Measurements from ENCODE around the gene ALG12. TPM values are rescaled to one million over a fixed set of nuclear protein-coding genes. Genes with fewer than 3 reads are reported as not detected.

Gene ALG12
- total RNA-seq, 1 experiment from 2014 or later: 18.6 TPM

DNA sequence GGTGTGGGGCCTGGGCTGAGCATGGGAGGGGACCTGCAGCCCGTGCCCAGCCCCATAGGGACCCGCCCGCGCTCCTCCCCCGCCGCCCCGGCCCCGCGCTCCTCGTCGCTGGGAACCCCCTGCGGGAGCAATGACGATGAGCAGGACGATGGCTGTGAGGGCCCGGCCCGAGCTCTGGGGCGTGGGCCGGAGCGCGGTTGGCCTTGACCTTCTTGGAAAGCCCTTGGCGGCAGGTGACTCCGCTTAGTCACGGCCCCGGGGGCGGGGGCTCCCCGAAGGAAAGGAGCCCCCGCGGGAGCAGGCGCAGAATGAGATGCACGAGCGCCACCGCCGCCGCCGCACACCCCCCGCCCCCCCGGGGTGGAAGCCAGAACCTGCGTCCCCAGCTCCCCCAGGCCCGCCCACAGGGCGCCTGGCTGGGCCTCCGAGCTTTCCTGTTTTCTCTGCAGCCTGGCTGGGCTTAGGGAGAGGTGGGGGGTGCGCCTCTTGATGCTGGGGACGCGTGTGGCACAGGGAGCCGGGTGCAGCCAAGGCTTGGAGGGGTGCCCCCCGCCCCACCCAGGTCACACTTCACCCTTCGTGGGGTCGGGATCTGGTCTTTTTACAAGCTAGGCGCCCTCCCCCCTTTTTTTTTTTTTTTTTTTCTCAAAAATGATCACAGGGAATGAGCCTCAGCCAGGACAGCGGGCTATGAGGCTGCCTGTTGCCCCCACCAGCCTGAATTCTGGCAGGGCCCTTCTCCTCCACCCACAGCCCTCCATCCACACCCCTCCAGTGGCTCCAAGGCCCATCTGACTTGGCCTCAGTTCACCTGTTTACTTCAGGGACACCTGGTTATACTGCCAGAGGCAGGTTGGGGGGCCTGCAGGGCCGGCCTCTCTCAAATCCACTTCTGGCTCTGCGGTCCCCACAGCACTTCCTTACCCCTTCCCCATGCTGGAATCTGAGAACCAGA, 18.1 kb upstream of the ALG12 start:
- BruUV-seq (replicated peaks): TSS peak; percentile 96
- ChIA-PET POLR2A (ENCODE audit: low non-redundant PET) (interaction anchor here (0.5 kb wide), 1 partner anchor 24 kb away, joined by 3 read pairs; the partner anchor contains the start of gene PIM3), CTCF (interaction anchor here (0.5 to 1.9 kb wide), 3 partner anchors 94 to 305 kb away, joined by 3 to 8 read pairs (median 5); no protein-coding TSS in a partner anchor)
- no peaks in the 10 kb centered on the region for H3K9me3 ChIP-seq (ENCODE audit: low read depth, low read length, poor library complexity, severe bottlenecking)
- no peaks in the 10 kb centered on the region for H3K27me3 ChIP-seq (replicated peaks; ENCODE audit: insufficient read depth, low read depth, low read length, poor library complexity)
- no peaks in the 10 kb centered on the region for H3K36me3 ChIP-seq (ENCODE audit: insufficient read depth, low read length, poor library complexity, severe bottlenecking)
- H3K27ac ChIP-seq (ENCODE audit: low read depth, low read length, poor library complexity, severe bottlenecking): peak overlapping the region; percentile 88
- TF ChIP-seq, protein P1, sequence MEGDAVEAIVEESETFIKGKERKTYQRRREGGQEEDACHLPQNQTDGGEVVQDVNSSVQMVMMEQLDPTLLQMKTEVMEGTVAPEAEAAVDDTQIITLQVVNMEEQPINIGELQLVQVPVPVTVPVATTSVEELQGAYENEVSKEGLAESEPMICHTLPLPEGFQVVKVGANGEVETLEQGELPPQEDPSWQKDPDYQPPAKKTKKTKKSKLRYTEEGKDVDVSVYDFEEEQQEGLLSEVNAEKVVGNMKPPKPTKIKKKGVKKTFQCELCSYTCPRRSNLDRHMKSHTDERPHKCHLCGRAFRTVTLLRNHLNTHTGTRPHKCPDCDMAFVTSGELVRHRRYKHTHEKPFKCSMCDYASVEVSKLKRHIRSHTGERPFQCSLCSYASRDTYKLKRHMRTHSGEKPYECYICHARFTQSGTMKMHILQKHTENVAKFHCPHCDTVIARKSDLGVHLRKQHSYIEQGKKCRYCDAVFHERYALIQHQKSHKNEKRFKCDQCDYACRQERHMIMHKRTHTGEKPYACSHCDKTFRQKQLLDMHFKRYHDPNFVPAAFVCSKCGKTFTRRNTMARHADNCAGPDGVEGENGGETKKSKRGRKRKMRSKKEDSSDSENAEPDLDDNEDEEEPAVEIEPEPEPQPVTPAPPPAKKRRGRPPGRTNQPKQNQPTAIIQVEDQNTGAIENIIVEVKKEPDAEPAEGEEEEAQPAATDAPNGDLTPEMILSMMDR (conservative IDR thresholded peaks at IDR 0.05; ENCODE audit: low read depth, low read length): no peak
- TF ChIP-seq EZH2 (IDR thresholded peaks at IDR 0.05; ENCODE audit: borderline replicate concordance, low read depth, low read length, poor library complexity, severe bottlenecking): no peak
- H3K4me3 ChIP-seq (ENCODE audit: low read depth, low read length, poor library complexity, severe bottlenecking): peak overlapping the region; percentile 51
- peaks cover 26% of the 10 kb centered on the region for H3K4me1 ChIP-seq (ENCODE audit: insufficient read depth, low read length, poor library complexity, severe bottlenecking)
- DNase-seq (ENCODE audit: low spot score): peak; percentile 90
- intact Hi-C loops (cut with micrococcal nuclease; ENCODE audit: unreplicated experiment): no loop called here

DNA sequence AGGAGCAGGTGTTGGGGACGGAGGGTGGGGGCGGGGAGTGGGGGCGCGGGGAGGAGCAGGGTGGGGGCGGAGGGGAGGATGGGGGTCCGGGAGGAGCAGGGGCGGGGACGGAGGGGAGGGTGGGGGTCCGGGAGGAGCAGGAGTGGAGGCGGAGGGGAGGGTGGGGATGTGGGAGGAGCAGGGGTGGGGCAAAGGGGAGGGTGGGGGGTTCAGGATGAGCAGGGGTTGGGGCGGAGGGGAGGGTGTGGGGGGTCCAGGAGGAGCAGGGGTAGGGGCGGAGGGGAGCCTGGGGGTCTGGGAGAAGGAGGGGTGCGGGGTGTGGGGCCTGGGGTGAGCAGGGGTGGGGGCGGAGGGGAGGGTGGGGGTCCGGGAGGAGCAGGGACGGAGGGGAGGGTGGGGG, 17.3 kb upstream of the ALG12 start:
- H3K27me3 ChIP-seq (replicated peaks; ENCODE audit: insufficient read depth, low read depth, low read length, poor library complexity): no peaks in the 10 kb centered on the region
- peaks cover 26% of the 10 kb centered on the region for H3K4me1 ChIP-seq (ENCODE audit: insufficient read depth, low read length, poor library complexity, severe bottlenecking)
- peak; percentile 73 for DNase-seq (ENCODE audit: low spot score)
- no peak overlapping the region for H3K27ac ChIP-seq (ENCODE audit: low read depth, low read length, poor library complexity, severe bottlenecking)
- intact Hi-C loops (cut with micrococcal nuclease; ENCODE audit: unreplicated experiment): no loop called here
- ChIA-PET CTCF (interaction anchor here (0.7 to 1.9 kb wide), 2 partner anchors 37 to 95 kb away, joined by 3 to 5 read pairs; no protein-coding TSS in a partner anchor), POLR2A (ENCODE audit: low non-redundant PET) (no interaction called here)
- TF ChIP-seq, protein P1 (conservative IDR thresholded peaks at IDR 0.05; ENCODE audit: low read depth, low read length): no peak
- no peak for TF ChIP-seq EZH2 (IDR thresholded peaks at IDR 0.05; ENCODE audit: borderline replicate concordance, low read depth, low read length, poor library complexity, severe bottlenecking)
- H3K36me3 ChIP-seq (ENCODE audit: insufficient read depth, low read length, poor library complexity, severe bottlenecking): no peaks in the 10 kb centered on the region
- no peak overlapping the region for H3K4me3 ChIP-seq (ENCODE audit: low read depth, low read length, poor library complexity, severe bottlenecking)
- BruUV-seq (replicated peaks): no TSS peak
- H3K9me3 ChIP-seq (ENCODE audit: low read depth, low read length, poor library complexity, severe bottlenecking): no peaks in the 10 kb centered on the region

DNA sequence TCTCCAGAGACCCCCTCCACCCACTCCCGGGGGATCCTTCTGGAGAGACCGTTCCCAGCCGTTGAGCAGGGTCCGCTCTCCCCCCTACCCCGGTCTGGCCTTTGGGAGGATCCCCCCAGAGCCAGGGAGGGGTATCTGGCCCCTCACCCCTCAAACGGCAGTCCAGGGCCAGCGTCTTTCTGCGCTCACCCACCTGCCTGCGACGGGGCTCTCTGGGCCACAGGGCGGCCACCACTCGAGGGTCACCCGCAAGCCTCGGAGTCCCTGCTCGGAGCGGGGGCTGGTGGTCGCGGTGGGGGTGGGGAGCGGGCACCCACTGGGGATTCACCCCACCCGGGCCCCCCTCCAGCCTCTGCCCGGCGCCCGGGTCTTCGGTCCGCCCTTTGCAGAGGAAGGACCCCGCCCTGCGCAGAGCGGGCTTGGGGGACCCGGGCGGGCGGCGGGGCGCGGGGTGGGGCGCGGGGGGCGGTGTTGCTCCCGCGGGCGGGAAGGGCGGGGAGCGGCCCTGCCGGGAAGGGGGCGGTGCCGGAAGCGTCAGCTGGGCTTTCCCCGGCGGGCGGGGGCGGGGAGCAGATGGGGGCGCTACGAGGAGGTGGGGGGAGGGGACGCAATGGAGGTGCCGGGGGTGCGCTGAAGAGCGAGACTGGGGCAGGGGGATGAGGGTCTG, 16.8 kb upstream of the ALG12 start:
- TF ChIP-seq, protein P1 (conservative IDR thresholded peaks at IDR 0.05; ENCODE audit: low read depth, low read length): no peak
- TF ChIP-seq EZH2 (IDR thresholded peaks at IDR 0.05; ENCODE audit: borderline replicate concordance, low read depth, low read length, poor library complexity, severe bottlenecking): no peak
- no TSS peak for BruUV-seq (replicated peaks)
- Histone ChIP-seq H3K27me3 (replicated peaks; ENCODE audit: insufficient read depth, low read depth, low read length, poor library complexity) (no peaks in the 10 kb centered on the region), H3K4me3 (ENCODE audit: low read depth, low read length, poor library complexity, severe bottlenecking) (peak overlapping the region; percentile 52), H3K9me3 (ENCODE audit: low read depth, low read length, poor library complexity, severe bottlenecking) (no peaks in the 10 kb centered on the region), H3K27ac (ENCODE audit: low read depth, low read length, poor library complexity, severe bottlenecking) (peak overlapping the region; percentile 93), H3K36me3 (ENCODE audit: insufficient read depth, low read length, poor library complexity, severe bottlenecking) (no peaks in the 10 kb centered on the region), H3K4me1 (ENCODE audit: insufficient read depth, low read length, poor library complexity, severe bottlenecking) (peaks cover 26% of the 10 kb centered on the region)
- peak; percentile 86 for DNase-seq (ENCODE audit: low spot score)
- intact Hi-C loops (cut with micrococcal nuclease; ENCODE audit: unreplicated experiment): loop anchor here (5.0 kb wide), 3 partner anchors 42 to 272 kb away; no protein-coding TSS in a partner anchor
- CTCF ChIA-PET: interaction anchor here (0.7 kb wide), 1 partner anchor 37 kb away, joined by 3 read pairs; no protein-coding TSS in a partner anchor
- POLR2A ChIA-PET (ENCODE audit: low non-redundant PET): no interaction called here
